GM12865 (cell line): ENCODE results near the gene TRPM6.

Source experiments
- DNase-seq: peaks from one replicate; pipeline ENCODE4 v3.0.0; 2010; ENCODE audit warnings: low read depth
- H3K4me3 ChIP-seq: 2 replicates; pipeline ENCODE4 v1.5.1; 2011; ENCODE audit warnings: mild to moderate bottlenecking, low read depth, low read length, control low read depth
- TF ChIP-seq, protein P1 (sequence below): IDR thresholded peaks from 2 replicates; pipeline ENCODE4 v1.5.1; 2011; ENCODE audit warnings: low read length, control low read depth, low read depth, inconsistent platforms; ENCODE audit not compliant: insufficient read depth; ENCODE audit errors: missing control alignments

TRPM6 gene

DNA sequence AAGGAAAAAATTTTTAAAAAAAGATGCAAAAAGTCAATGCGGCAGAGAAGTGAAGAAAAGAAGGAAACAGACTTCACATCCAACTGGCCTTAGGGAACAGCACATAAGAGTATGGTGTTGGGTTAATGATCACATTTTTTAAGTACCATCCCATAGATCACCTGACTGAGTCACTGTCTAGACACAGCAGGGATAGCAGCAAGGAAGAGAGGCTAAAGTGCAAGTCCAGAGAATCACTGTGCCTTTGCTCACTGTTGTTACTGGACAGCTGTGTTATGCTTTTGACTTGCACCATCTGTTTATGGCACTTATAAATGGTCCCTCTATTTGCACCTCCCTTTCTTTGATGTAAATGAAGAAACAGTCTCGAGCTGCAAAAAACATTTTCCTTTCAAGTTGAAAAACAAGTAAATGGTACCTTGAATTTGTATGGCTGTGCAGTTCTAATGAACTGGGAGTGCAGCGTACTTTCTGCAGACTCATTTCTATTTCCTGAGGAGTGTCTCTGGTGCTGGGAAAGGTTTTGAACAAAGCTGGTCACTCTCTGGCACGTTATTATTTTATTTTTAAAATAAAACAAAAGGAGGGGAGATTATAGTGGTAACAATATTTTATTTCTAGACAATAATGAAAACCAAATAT lies 84.2 kb downstream of the TRPM6 start:
- TF ChIP-seq, protein P1, sequence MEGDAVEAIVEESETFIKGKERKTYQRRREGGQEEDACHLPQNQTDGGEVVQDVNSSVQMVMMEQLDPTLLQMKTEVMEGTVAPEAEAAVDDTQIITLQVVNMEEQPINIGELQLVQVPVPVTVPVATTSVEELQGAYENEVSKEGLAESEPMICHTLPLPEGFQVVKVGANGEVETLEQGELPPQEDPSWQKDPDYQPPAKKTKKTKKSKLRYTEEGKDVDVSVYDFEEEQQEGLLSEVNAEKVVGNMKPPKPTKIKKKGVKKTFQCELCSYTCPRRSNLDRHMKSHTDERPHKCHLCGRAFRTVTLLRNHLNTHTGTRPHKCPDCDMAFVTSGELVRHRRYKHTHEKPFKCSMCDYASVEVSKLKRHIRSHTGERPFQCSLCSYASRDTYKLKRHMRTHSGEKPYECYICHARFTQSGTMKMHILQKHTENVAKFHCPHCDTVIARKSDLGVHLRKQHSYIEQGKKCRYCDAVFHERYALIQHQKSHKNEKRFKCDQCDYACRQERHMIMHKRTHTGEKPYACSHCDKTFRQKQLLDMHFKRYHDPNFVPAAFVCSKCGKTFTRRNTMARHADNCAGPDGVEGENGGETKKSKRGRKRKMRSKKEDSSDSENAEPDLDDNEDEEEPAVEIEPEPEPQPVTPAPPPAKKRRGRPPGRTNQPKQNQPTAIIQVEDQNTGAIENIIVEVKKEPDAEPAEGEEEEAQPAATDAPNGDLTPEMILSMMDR = no peak
- no peak overlapping the region for H3K4me3 ChIP-seq
- no peak for DNase-seq

DNA sequence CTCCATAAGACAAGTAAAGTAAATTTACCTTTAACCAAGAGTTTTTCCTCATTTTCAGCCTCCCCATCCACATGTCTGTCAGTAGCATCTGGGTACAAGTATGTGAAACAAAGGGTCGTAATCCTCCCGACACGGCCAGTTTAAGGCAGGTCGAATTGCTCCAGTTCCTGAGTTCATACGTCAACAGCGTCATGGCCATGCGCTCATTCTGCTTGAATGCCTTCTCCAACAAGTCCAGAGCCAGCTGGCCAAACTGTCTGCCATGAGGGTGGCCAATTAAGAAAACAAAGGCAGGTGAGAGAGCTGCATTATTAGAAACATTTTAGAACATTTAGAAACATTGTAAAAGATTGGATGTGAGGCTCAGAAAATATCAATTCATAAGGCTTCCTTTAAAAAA lies 87.5 kb downstream of the TRPM6 start:
- no peak for DNase-seq
- TF ChIP-seq, protein P1 = no peak
- H3K4me3 ChIP-seq = no peak overlapping the region

- TF ChIP-seq, protein P1 = no peak
- no peak for DNase-seq
- H3K4me3 ChIP-seq = no peak overlapping the region
Measured at GRCh38 chr9:74795803-74796202, 91.9 kb downstream of the TRPM6 start.

GRCh38 chr9:74795081-74795480 lies 92.6 kb downstream of the TRPM6 start:
- no peak for DNase-seq
- TF ChIP-seq, protein P1 = no peak
- H3K4me3 ChIP-seq = no peak overlapping the region

GRCh38 chr9:74784506-74784905 lies 103.2 kb downstream of the TRPM6 start:
- TF ChIP-seq, protein P1 = no peak
- no peak for DNase-seq
- H3K4me3 ChIP-seq = no peak overlapping the region

- no peak overlapping the region for H3K4me3 ChIP-seq
- no peak for DNase-seq
- TF ChIP-seq, protein P1 = no peak
Measured at GRCh38 chr9:74783408-74783807, 104.3 kb downstream of the TRPM6 start.
